ENCODE measurements around the gene CD9. TPM values are rescaled to one million over a fixed set of nuclear protein-coding genes. Genes with fewer than 3 reads are reported as not detected.

The CD9 gene
- total and polyA plus RNA-seq, 2 of the 8 experiments (the other 6 are each of a cell fraction or from before 2014, with no cell fraction given): 168 to 319 TPM

DNA sequence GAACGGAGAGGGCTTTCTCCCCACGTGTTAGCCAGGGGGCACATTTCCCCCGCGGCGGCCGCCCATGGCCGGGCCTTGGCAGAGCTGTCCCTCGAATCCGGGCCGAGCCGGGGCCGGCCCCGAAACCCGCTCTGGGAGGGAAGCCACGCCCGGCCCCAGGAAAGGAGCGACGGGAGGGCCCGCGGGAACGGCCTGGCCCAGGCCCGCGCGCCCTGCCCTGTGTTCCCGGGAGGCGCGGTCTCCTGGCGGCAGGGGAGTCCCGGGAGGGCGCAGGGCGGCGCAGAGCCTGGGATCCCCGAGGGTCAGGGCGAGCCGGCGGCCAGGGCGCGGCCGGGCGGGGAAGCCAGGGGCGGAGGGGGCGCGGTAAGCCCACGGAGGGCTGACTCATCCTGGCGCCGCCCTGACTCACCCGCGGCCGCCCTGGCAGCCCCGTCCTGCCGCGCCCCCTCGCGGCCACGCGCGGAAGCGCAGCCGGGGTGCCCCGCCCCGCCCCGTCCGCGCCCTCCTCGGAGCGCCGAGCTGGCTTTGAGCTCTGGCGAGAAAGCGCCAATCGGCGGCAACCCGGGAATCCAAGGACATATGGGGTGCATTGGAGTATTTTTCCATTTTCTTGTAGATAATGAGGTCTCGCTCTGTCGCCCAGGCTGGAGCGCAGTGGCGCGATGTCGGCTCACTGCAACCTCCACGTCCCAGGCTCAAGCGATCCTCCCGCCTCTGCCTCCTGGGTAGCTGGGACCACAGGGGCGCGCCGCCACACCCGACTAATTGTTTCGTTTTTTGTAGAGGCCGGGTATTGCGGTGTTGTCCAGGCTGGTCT is 78.4 kb downstream of the CD9 start:
- H2BK20ac ChIP-seq (ENCODE audit: low read length): peak overlapping the region; percentile 40; the same call in 1 of the 2 replicates
- H3K27ac ChIP-seq (ENCODE audit: low read depth, low read length): peak overlapping the region; percentile 61; the same call in 1 of the 2 replicates
- peak overlapping the region; percentile 45 to 67 for H3K4me2 ChIP-seq (ENCODE audit: insufficient read depth in 1 of 2, low read depth in 2 of 2, low read length in 2 of 2)
- no peaks in the 10 kb centered on the region for H3K79me1 ChIP-seq (ENCODE audit: low read depth, low read length)
- FAIRE-seq (no peak), DNase-seq (ENCODE audit: low read depth in 1 of 2, low spot score in 2 of 2) (peak; percentile 39 to 97)
- no peak overlapping the region for H2BK120ac ChIP-seq (replicated peaks; ENCODE audit: low read depth, low read length)
- no peak overlapping the region for H3K56ac ChIP-seq (replicated peaks; ENCODE audit: insufficient read length, low read depth, low read length)
- no peaks in the 10 kb centered on the region for H3K9me3 ChIP-seq (ENCODE audit: insufficient read depth in 2 of 2, low read depth in 1 of 2, low read length in 1 of 2)
- peak overlapping the region; percentile 28 to 64 (median 40) for H3K4me3 ChIP-seq (ENCODE audit: extremely low read depth in 1 of 4, insufficient read depth in 2 of 4, low read depth in 3 of 4, low read length in 4 of 4)
- no peak overlapping the region for H4K5ac ChIP-seq (ENCODE audit: insufficient read length, low read depth, low read length)
- H3K9ac ChIP-seq (replicated peaks in 1 of 4; ENCODE audit: extremely low read depth in 1 of 4, low read depth in 3 of 4, low read length in 3 of 4): peak overlapping the region in 2 of 4 experiments; percentile 57 to 66; a peak in 4 of 7 replicates
- H4K20me1 ChIP-seq (replicated peaks in 1 of 2; ENCODE audit: control insufficient read depth in 1 of 2, insufficient read depth in 2 of 2, low read length in 2 of 2): no peaks in the 10 kb centered on the region
- H2AFZ ChIP-seq (ENCODE audit: low read length): no peak overlapping the region
- no peak overlapping the region for H2AK5ac ChIP-seq (ENCODE audit: low read depth, low read length)
- no peak overlapping the region for H3K14ac ChIP-seq (ENCODE audit: insufficient read length)
- WGBS, 2 experiments (ENCODE audit: extremely low coverage in 1 of 2, insufficient coverage in 1 of 2, insufficient read length in 1 of 2, insufficient replicate concordance in 2 of 2, low coverage in 1 of 2, low lambda C conversion rate in 2 of 2, missing lambda C conversion rate in 1 of 2): 15% methylated on average over 45 of the region's 88 CpGs; no CpG with 5 or more reads in 1 of the 2 experiments
- H3K4ac ChIP-seq (replicated peaks; ENCODE audit: insufficient read length, low read depth, low read length): no peak overlapping the region
- H3K4me1 ChIP-seq (replicated peaks in 1 of 4; ENCODE audit: control insufficient read depth in 3 of 4, insufficient read depth in 4 of 4, low read length in 3 of 4): peaks cover 15 to 33% (median 21%) of the 10 kb centered on the region in 4 experiments
- ChIA-PET CTCF (ENCODE audit: partially characterized antibody) (interaction anchor here (0.6 to 10.4 kb wide), 27 partner anchors 8 to 367 kb away, joined by 3 to 433 read pairs (median 5); partner anchors contain the start of gene CD9), POLR2A (ENCODE audit: partially characterized antibody) (interaction anchor here (0.8 to 3.5 kb wide), 12 partner anchors 11 to 209 kb away, joined by 3 to 33 read pairs (median 4); partner anchors contain the start of gene CD9)
- H3K18ac ChIP-seq (ENCODE audit: extremely low read depth, low read length): peak overlapping the region; percentile 85
- H4K8ac ChIP-seq (ENCODE audit: extremely low read depth, insufficient read depth, low read length): peak overlapping the region; percentile 89; the same call in 1 of the 2 replicates
- peak overlapping the region; percentile 90; the same call in 1 of the 2 replicates for H2BK12ac ChIP-seq (ENCODE audit: low read depth, low read length)
- peak overlapping the region; percentile 56; the same call in 1 of the 2 replicates for H2BK5ac ChIP-seq (ENCODE audit: low read depth, low read length)
- no peak overlapping the region for H4K91ac ChIP-seq (replicated peaks; ENCODE audit: insufficient read length, low read length)
- no peak overlapping the region for H3K23ac ChIP-seq (ENCODE audit: insufficient read length)
- no peaks in the 10 kb centered on the region for H3K36me3 ChIP-seq (ENCODE audit: control insufficient read depth in 2 of 4, insufficient read depth in 4 of 4, low read length in 3 of 4)
- H3K79me2 ChIP-seq (ENCODE audit: control insufficient read depth in 1 of 2, insufficient read depth in 2 of 2, low read length in 2 of 2): no peaks in the 10 kb centered on the region
- no peaks in the 10 kb centered on the region; a peak in 1 of 7 replicates for H3K27me3 ChIP-seq (replicated peaks in 1 of 4; ENCODE audit: control insufficient read depth in 3 of 4, extremely low read depth in 1 of 4, insufficient read depth in 3 of 4, low read length in 3 of 4)
- H3K23me2 ChIP-seq (ENCODE audit: low read depth, low read length): peaks cover 2% of the 10 kb centered on the region
- peak overlapping the region; percentile 84; the same call in 1 of the 2 replicates for H2BK15ac ChIP-seq (ENCODE audit: low read length)
- peak; percentile 57 for TF ChIP-seq PHF8 (conservative IDR thresholded peaks at IDR 0.05; ENCODE audit: low read depth, low read length)
- no peak for TF ChIP-seq POLR2A (IDR thresholded peaks at IDR 0.05; ENCODE audit: control extremely low read depth in 1 of 2, low read depth in 2 of 2, low read length in 2 of 2)
- no peak; the same call in 1 of the 2 replicates for TF ChIP-seq YY1 (IDR thresholded peaks at IDR 0.05; ENCODE audit: low read depth, low read length)
- TF ChIP-seq SP2 (IDR thresholded peaks at IDR 0.05; ENCODE audit: low read length): no peak
- peak; percentile 82; the same call in 1 of the 2 replicates for TF ChIP-seq RBBP5 (IDR thresholded peaks at IDR 0.05; ENCODE audit: borderline replicate concordance, low read depth, low read length)
- TF ChIP-seq SIX5 (IDR thresholded peaks at IDR 0.05; ENCODE audit: low read depth, low read length): no peak
- TF ChIP-seq MAFK (IDR thresholded peaks at IDR 0.05; ENCODE audit: low read depth, low read length): peak; percentile 70; the same call in 1 of the 2 replicates
- TF ChIP-seq BACH1 (IDR thresholded peaks at IDR 0.05; ENCODE audit: low read length): peak; percentile 94
- TF ChIP-seq RAD21 (IDR thresholded peaks at IDR 0.05 in 1 of 2, conservative IDR thresholded peaks at IDR 0.05 in 1 of 2; ENCODE audit: low read depth in 2 of 2, low read length in 2 of 2): peak; percentile 49 to 87
- TF ChIP-seq, protein P1, sequence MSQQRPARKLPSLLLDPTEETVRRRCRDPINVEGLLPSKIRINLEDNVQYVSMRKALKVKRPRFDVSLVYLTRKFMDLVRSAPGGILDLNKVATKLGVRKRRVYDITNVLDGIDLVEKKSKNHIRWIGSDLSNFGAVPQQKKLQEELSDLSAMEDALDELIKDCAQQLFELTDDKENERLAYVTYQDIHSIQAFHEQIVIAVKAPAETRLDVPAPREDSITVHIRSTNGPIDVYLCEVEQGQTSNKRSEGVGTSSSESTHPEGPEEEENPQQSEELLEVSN (IDR thresholded peaks at IDR 0.05): peak; percentile 54
- TF ChIP-seq TAF1 (IDR thresholded peaks at IDR 0.05; ENCODE audit: low read depth, low read length): 0 out of 2 replicates have a peak, but pooled peaks have one; percentile 42

Measured in H1 (cell line).